SK-MEL-5 (cell line): Measurements from ENCODE around the gene ADGRG7. TPM values are rescaled to one million over a fixed set of nuclear protein-coding genes. Genes with fewer than 3 reads are reported as not detected.
"Not testable (repeated sequence)": the region's sequence is repeated elsewhere in the genome, so short reads cannot be mapped to it uniquely, and the experiment has no call there.

Experiments
- DNase-seq: peaks from one replicate; pipeline ENCODE4 v3.0.0-alpha.2; 2016; ENCODE audit warnings: low read depth, low spot score
- in situ Hi-C: cut with HindIII; loops from 2 replicates; pipeline ENCODE4 v1.10.0; 2016; ENCODE audit warnings: low sequenced_read_pairs, high pct_unique_total_duplicates, low pct_unique_long_range_greater_than_20kb
- total RNA-seq: library from RNA; depleted of rRNA; stranded (reverse); fragments of >200 nt; shearing (Covaris generic); gene quantifications from 2 replicates; pipeline ENCODE4 v1.2.3, GENCODE V29; 2014

Gene ADGRG7
- total RNA-seq, 1 experiment from 2014 or later, result not detected

DNA sequence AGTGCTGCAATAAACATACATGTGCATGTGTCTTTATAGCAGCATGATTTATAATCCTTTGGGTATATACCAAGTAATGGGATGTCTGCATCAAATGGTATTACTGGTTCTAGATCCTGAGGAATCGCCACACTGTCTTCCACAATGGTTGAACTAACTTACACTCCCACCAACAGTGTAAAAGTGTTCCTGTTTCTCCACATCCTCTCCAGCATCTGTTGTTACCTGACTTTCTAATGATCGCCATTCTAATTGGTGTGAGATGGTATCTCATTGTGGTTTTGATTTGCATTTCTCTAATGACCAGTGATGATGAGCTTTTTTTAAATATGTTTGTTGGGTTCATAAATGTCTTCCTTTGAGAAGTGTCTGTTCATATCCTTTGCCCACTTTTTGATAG is 61.6 kb downstream of the ADGRG7 start:
- in situ Hi-C loops, DNase-seq: not testable (repeated sequence)

DNA sequence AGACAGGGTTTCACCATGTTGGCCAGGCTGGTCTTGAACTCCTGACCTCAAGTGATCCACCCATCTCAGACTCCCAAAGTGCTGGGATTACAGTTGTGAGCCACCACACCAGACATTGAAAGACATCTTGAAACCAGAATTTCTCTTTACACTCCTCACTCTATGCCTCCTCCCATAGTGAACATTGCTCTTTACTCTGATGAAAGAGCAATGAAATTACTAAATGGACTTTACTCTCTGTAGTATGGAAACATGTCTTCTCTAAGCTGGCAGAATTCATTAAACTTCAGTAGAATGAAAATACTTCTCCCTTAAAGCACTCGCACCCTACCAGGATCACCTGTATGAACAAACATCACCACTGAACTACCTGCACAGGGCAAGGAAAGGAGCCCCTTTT is 72.1 kb downstream of the ADGRG7 start:
- in situ Hi-C loops, result no loop called here
- no peak for DNase-seq

DNA sequence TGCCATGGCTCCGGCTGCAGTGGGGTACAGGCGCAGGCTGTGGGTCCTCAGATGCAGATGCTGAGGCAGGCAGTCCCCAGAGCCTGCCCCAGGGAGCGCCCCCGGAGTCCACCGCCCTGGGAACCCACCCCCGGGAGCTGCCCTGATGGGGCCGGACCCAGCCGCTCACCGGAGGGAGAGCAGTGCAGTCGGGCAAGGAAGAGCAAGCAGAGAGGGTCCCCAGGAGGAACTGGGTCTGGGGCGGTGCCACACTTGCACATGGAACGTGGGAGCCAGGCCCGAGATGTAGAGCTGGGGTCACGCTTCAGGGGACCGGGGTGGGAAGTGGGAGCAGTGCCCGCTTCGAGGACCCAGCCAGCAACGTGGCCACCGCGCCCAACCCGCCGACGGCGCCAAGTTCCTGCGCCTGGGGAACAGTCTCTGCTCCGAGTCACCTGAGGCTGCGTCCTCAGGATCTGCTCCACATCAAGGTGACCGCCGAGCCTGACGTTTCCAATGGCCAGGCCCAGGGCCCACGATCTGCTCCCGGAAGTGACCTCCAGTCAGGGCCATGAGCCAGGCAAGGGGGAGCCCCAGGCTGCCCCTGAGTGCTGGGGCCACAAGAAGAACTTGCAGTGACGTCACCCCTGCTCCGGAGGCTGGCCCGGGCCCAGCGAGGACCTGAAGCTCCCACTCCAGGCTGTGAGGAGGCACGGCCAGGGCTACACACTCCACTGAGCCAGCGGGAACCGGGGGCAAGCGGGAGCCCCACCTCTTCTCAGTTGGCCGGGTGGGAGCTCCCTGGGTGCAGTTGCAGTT is 72.9 kb downstream of the ADGRG7 start:
- in situ Hi-C loops, result no loop called here

GRCh38 chr3:100682854-100683760 is 73.7 kb downstream of the ADGRG7 start:
- DNase-seq, result no peak
- in situ Hi-C loops, result no loop called here

More for the DNA sequence above, 72.9 kb downstream of the ADGRG7 start:
- DNase-seq, result no peak

DNA sequence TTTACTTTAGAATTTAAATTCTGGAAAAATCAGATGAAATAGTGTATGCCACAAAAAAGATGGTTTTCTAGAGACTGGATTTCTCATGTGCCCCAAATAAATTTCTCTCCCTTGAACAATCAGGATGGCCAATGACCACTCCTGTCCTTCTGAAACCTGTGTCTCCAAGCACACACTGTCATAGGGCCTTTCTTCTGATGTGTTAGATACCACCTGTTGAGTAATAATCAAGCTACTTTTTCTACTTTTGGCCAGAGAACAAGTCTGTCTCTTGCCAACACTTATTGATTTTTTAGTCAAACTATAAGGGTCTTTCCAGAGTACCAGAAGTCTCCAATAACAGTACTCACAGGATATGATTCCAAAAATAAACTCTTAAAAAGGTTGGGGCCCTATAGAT is 83.8 kb downstream of the ADGRG7 start:
- no peak for DNase-seq
- in situ Hi-C loops, result no loop called here

DNA sequence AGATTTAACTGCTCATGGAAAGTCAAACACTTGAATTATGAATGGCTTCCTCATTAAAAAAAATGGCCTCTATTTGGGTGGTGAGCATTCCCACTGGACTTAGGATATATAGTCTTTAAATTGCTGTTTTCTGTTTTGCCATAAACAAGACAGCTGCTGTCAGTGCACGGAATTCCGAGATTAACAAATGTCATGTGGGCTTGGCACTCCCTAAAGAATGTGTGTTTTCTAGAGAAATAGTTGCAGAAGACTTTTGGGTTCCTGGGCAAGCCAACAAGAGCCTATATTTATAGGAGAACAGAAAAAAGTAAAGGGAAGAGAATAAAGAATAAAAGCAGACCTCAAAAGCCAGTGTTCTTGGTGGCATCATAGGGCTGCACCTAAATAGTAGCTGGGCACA is 86.3 kb downstream of the ADGRG7 start:
- peak; percentile 31 for DNase-seq
- in situ Hi-C loops, result no loop called here

DNA sequence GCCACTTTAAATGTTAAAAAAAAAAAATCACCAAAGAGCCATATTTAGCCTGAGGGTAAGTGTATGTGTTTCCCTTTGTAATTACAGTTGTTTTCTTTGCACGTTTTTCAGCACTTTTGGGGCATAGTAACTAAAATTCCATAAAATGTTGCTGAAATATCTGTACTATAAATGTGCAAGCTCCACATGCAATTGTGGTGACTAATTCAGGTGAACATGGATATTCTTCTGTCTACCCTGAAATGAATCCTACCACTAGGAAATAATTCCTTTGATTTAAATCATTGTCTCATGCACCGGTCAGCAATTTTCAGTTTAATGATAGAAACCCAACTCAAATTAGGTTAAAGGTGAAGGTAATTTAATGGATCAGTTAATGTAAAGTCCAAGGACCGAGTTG is 86.8 kb downstream of the ADGRG7 start:
- DNase-seq, result no peak
- in situ Hi-C loops, result no loop called here

DNA sequence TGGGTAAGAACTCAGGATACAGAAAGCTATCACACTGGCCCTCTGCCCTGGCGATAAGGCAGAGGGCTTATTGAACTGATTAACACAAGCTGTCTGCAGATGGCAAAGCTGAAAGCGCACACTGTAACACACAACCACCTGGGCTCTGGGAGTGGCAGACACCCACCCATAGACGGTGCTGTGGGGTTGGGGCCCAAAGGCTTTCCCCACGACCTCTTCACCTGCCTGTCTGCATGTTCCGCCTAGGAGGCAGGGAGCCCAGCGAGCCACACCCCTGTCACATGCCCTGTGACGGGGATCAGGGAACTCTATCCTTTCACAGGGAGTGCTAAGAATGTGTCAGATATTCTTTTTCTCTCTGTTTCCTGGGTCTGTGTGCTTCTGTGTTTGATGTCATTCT is 87.8 kb downstream of the ADGRG7 start:
- no peak for DNase-seq
- in situ Hi-C loops, result no loop called here

DNA sequence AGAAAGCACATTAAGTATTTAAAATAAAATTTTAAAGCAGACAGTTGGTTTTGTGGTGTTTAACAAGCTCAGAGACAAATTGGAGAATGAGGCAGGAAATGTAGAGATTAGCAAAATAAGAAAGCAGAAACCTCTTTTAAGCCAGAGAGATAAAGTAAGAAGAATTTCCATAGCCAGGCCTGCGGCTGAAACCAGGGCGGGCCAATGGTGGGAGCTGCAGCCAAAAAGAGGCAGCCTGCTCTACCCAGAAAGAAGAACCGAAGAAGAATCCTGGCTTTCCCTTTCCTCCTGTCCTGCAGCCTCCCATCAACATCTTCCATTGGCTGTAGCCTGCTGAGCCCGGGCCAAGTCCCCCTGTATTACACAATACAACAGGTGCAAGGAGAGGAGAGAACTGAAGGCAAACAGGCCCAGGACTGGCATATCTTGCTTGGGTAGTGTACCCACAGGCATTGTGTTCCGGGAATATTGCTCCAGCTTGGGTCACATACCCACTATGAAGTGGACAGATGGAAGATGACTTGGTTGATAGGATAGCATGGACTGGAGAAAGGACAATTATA is 88.4 kb downstream of the ADGRG7 start:
- in situ Hi-C loops, result no loop called here
- DNase-seq, result no peak

GRCh38 chr3:100698736-100699135 is 89.3 kb downstream of the ADGRG7 start:
- in situ Hi-C loops, result no loop called here
- no peak for DNase-seq

DNA sequence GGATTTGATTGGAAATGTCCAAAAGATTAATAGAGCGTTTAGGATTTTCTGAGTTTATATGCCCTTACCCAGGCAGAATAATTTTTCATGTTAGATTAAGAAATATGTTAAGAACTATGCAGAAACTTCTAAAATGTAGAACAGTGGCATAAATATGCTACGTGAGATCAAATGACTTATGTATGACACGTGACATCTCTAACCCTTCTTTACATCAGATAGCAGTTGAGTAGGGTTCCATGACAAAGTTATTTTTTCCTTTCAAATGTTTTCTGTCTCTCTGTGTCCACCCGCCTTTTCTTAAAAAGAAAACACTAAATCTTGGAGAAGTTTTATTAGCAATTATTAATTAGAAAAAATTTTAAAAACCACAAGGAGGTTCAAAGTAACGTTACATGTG is 91.3 kb downstream of the ADGRG7 start:
- no peak for DNase-seq
- in situ Hi-C loops, result no loop called here

DNA sequence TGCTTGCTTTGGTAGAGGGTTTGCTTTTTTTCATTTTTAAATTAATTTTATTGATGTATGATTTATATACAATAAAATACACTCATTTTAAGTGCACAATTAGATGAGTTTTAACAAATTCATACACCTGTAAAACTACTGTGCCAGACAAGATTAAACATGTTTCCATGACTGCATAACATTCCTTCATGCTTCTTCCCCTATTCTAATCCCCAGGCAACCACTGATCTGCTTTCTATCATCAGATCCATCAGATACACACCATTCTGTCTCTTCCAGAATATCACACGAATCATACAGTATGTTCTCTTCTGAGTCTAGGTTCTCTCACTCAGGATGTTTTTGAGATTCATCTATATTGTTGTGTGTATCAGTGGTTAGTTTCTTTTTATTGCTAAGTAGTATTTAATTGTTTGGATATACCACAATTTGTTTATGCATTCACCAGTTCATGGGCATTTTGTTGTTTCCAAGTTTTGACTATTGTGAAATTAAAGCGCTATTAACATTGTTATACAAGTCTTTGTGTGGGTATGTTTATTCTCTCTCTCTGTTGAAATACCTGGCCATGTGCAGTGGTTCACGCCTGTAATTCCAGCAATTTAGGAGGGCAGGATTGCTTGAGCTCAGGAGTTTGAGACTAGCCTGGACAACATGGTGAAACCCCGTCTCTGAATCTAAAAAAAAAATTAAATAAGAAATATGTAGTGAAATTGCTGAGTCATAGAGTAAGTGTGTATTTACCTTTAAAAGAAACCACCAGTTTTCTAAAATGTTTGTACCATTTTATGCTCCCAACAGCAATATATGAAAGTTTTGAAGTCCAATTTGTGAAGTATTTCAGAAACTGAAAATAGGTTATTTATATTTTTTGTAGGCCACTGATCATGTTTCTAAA is 92.9 kb downstream of the ADGRG7 start:
- in situ Hi-C loops, result no loop called here
- no peak for DNase-seq

- in situ Hi-C loops, result no loop called here
- no peak for DNase-seq
These were observed 93.6 kb downstream of the ADGRG7 start for GRCh38 chr3:100702980-100703345.

GRCh38 chr3:100703865-100704264 is 94.5 kb downstream of the ADGRG7 start:
- in situ Hi-C loops, result no loop called here
- DNase-seq, result no peak

- no peak for DNase-seq
- in situ Hi-C loops, result no loop called here
These were observed 97.0 kb downstream of the ADGRG7 start for GRCh38 chr3:100706365-100706764.

- in situ Hi-C loops, result no loop called here
- no peak for DNase-seq
These were observed 99.2 kb downstream of the ADGRG7 start for GRCh38 chr3:100708644-100708988.

DNA sequence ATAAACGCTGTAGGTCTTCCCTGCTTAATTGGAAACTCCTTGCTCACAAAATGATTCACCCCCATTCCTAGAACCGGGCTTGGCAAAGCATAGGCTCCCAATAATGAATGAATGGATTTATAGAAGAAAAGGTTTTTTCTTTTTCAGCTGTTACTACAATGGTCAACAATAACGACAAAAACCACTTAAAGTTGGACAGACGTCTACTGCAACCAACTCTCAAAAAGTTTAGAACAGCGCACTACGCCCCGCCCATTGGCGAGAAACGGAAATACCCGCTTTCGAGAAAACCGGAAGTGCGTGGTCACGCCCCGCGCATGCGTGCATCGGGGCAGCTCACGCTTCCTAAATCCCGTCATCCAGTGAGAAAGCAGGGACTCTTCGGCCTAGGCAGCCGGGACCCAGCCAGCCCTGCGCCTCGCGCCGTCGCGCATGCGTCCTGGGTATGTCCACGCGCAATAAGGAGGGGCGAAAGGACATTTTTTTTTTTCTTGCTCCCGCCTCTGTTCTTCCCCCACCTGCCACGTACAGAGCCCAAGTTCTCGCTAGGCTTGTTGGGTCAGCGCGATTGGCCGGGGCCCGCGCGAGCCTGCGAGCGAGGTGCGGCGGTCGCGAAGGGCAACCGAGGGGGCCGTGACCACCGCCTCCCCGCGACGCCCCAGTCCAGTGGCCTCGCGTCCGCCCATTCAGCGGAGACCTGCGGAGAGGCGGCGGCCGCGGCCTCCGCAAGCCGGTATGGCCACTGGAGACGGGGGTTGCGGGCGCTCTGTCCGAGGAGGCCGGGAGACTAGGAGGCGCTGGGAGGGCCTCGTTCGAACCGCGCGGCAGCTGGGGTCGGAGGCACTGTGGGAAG is 99.8 kb downstream of the ADGRG7 start, which contains the start of gene TFG:
Gene TFG (plus strand): TSS at position 506 of the 853 bp plus-strand sequence. CDS start 4,192 bp downstream, outside the sequence.
- in situ Hi-C loops, result no loop called here
- DNase-seq, result peak; percentile 99
